ENCODE measurements around the gene SNRPA.

The SNRPA gene

GRCh38 chr19:40716482-40717324, 34.3 kb upstream of the SNRPA start, which contains the start of the genes COQ8B and ITPKC:
COQ8B (minus strand) TSS chr19:40716886; CDS start chr19:40714632, 2,254 bp downstream.
ITPKC (plus strand) TSS chr19:40717112; CDS start chr19:40717136, 24 bp downstream.
- Histone ChIP-seq H3K9ac (ENCODE audit: low read depth, low read length, poor library complexity, severe bottlenecking) (peak within 1 kb of the TSS; percentile 86), H3K4me1 (ENCODE audit: insufficient read depth, low read length, poor library complexity, severe bottlenecking) (peaks cover 44% of the 10 kb centered on the region), H3K4me3 (ENCODE audit: low read length, poor library complexity, severe bottlenecking) (peak within 1 kb of the TSS; percentile 95), H3K4me2 (ENCODE audit: low read depth, low read length, poor library complexity, severe bottlenecking) (peak within 1 kb of the TSS; percentile 96), H3K36me3 (ENCODE audit: insufficient read depth, low read length) (no peaks in the 10 kb centered on the region), H3K79me2 (ENCODE audit: insufficient read depth, low read length) (peaks cover 20% of the 10 kb centered on the region), H2AFZ (ENCODE audit: low read length) (peak within 1 kb of the TSS; percentile 96), H4K20me1 (ENCODE audit: insufficient read depth, low read length, poor library complexity, severe bottlenecking) (no peaks in the 10 kb centered on the region), H3K9me2 (replicated peaks; ENCODE audit: low read depth, low read length) (no peaks in the 10 kb centered on the region), H3K9me3 (ENCODE audit: insufficient read depth, low read depth, low read length) (no peaks in the 10 kb centered on the region), H3K27me3 (ENCODE audit: insufficient read depth, low read length, poor library complexity, severe bottlenecking) (no peaks in the 10 kb centered on the region), H3F3A (ENCODE audit: low read depth) (no peaks in the 10 kb centered on the region)
- no peak for TF ChIP-seq EZH2phosphoT487 (IDR thresholded peaks at IDR 0.05; ENCODE audit: borderline replicate concordance)

GRCh38 chr19:40717325-40717879, 33.6 kb upstream of the SNRPA start:
- peak overlapping the region; percentile 95 for H3K4me3 ChIP-seq (ENCODE audit: low read length, poor library complexity, severe bottlenecking)
- no peaks in the 10 kb centered on the region for H3K36me3 ChIP-seq (ENCODE audit: insufficient read depth, low read length)
- H3F3A ChIP-seq (ENCODE audit: low read depth) = no peaks in the 10 kb centered on the region
- no peak for TF ChIP-seq EZH2phosphoT487 (IDR thresholded peaks at IDR 0.05; ENCODE audit: borderline replicate concordance)
- TF ChIP-seq CTCF (conservative IDR thresholded peaks at IDR 0.05; ENCODE audit: low read length) = no peak
- H3K9ac ChIP-seq (ENCODE audit: low read depth, low read length, poor library complexity, severe bottlenecking) = peak overlapping the region; percentile 86
- H3K9me2 ChIP-seq (replicated peaks; ENCODE audit: low read depth, low read length) = no peaks in the 10 kb centered on the region
- no peaks in the 10 kb centered on the region for H3K9me3 ChIP-seq (ENCODE audit: insufficient read depth, low read depth, low read length)
- H3K4me2 ChIP-seq (ENCODE audit: low read depth, low read length, poor library complexity, severe bottlenecking) = peak overlapping the region; percentile 96
- peaks cover 20% of the 10 kb centered on the region for H3K79me2 ChIP-seq (ENCODE audit: insufficient read depth, low read length)
- H2AFZ ChIP-seq (ENCODE audit: low read length) = peak overlapping the region; percentile 96
- no peaks in the 10 kb centered on the region for H3K27me3 ChIP-seq (ENCODE audit: insufficient read depth, low read length, poor library complexity, severe bottlenecking)
- H4K20me1 ChIP-seq (ENCODE audit: insufficient read depth, low read length, poor library complexity, severe bottlenecking) = no peaks in the 10 kb centered on the region
- H3K4me1 ChIP-seq (ENCODE audit: insufficient read depth, low read length, poor library complexity, severe bottlenecking) = peaks cover 44% of the 10 kb centered on the region

- Histone ChIP-seq H3K9me3 (ENCODE audit: insufficient read depth, low read depth, low read length) (no peaks in the 10 kb centered on the region), H2AFZ (ENCODE audit: low read length) (no peak overlapping the region), H3K79me2 (ENCODE audit: insufficient read depth, low read length) (peaks cover 20% of the 10 kb centered on the region), H3F3A (ENCODE audit: low read depth) (no peaks in the 10 kb centered on the region), H3K9me2 (replicated peaks; ENCODE audit: low read depth, low read length) (no peaks in the 10 kb centered on the region), H3K4me1 (ENCODE audit: insufficient read depth, low read length, poor library complexity, severe bottlenecking) (peaks cover 44% of the 10 kb centered on the region), H3K9ac (ENCODE audit: low read depth, low read length, poor library complexity, severe bottlenecking) (peak overlapping the region; percentile 86), H3K4me2 (ENCODE audit: low read depth, low read length, poor library complexity, severe bottlenecking) (peak overlapping the region; percentile 96), H3K4me3 (ENCODE audit: low read length, poor library complexity, severe bottlenecking) (peak overlapping the region; percentile 95), H3K27me3 (ENCODE audit: insufficient read depth, low read length, poor library complexity, severe bottlenecking) (no peaks in the 10 kb centered on the region), H4K20me1 (ENCODE audit: insufficient read depth, low read length, poor library complexity, severe bottlenecking) (no peaks in the 10 kb centered on the region), H3K36me3 (ENCODE audit: insufficient read depth, low read length) (no peaks in the 10 kb centered on the region)
- TF ChIP-seq EZH2phosphoT487 (IDR thresholded peaks at IDR 0.05; ENCODE audit: borderline replicate concordance) = no peak
Observed at GRCh38 chr19:40717880-40718773, 32.9 kb upstream of the SNRPA start.

All from Loucy (cell line).